K562 (cell line): ENCODE results near the gene ADAM30. TPM values are rescaled to one million over a fixed set of nuclear protein-coding genes. Genes with fewer than 3 reads are reported as not detected.

ENCODE experiments used
- ATF7 ChIP-seq: fragments of 450-650 bp; IDR thresholded peaks from 2 replicates; pipeline ENCODE4 v1.7.1; 2014; ENCODE audit warnings: mild to moderate bottlenecking, moderate library complexity
- BRCA1 ChIP-seq, 2 experiments: fragments of 450-650 bp in 1 of 2; sonication (generic) in 1 of 2; formaldehyde crosslinking in 1 of 2; IDR thresholded peaks; 2 replicates each; pipeline versions ENCODE4 v1.5.0 to v1.6.1; 2017 to 2020; ENCODE audit warnings: mild to moderate bottlenecking in 1 of 2, missing genetic modification reagents in 1 of 2
- E2F3 ChIP-seq: fragments of 250-450 bp; sonication (Bioruptor Pico); IDR thresholded peaks from 2 replicates; pipeline ENCODE4 v1.4.0; 2020; ENCODE audit warnings: mild to moderate bottlenecking
- EHMT2 ChIP-seq: fragments of 450-650 bp; IDR thresholded peaks from 2 replicates; pipeline ENCODE4 v1.6.1; 2018; ENCODE audit warnings: antibody characterized with exemption
- GATAD2A ChIP-seq: fragments of 450-650 bp; IDR thresholded peaks from 2 replicates; pipeline ENCODE4 v1.6.1; 2017
- GTF2E2 ChIP-seq: fragments of 200-800 bp; sonication (Bioruptor generic); IDR thresholded peaks from 2 replicates; pipeline ENCODE4 v1.6.1; 2016; ENCODE audit warnings: missing genetic modification characterization, missing compliant biosample characterization
- HDGF ChIP-seq: fragments of 450-650 bp; IDR thresholded peaks from 2 replicates; pipeline ENCODE4 v1.6.1; 2016
- HNRNPL ChIP-seq: fragments of 200-400 bp; formaldehyde crosslinking; IDR thresholded peaks from 2 replicates; pipeline ENCODE4 v1.6.1; 2017; ENCODE audit warnings: low read depth, mild to moderate bottlenecking, low read length
- HSF4 ChIP-seq: fragments of 250-450 bp; sonication (Bioruptor Pico); IDR thresholded peaks from 2 replicates; pipeline ENCODE4 v2.1.2; 2022; ENCODE audit warnings: mild to moderate bottlenecking, moderate library complexity, borderline replicate concordance
- JUND ChIP-seq, 2 experiments: IDR thresholded peaks; 2 replicates in 1 of 2; 3 replicates in 1 of 2; pipeline ENCODE4 v1.6.1; 2011; ENCODE audit warnings: borderline replicate concordance in 2 of 2, low read depth in 2 of 2, low read length in 2 of 2, improper control_type of control experiment in 1 of 2, missing biosample characterization in 1 of 2, missing genetic modification characterization in 1 of 2, missing genetic modification reagents in 1 of 2
- KDM2B ChIP-seq: fragments of 250-450 bp; sonication (Bioruptor Pico); IDR thresholded peaks from 2 replicates; pipeline ENCODE4 v1.8.0; 2021; ENCODE audit warnings: mild to moderate bottlenecking, moderate library complexity
- KLF6 ChIP-seq: fragments of 250-450 bp; sonication (Bioruptor Pico); IDR thresholded peaks from 2 replicates; pipeline ENCODE4 v1.4.0; 2020; ENCODE audit warnings: mild to moderate bottlenecking, moderate library complexity, borderline replicate concordance
- MEIS2 ChIP-seq: fragments of 450-650 bp; IDR thresholded peaks from 2 replicates; pipeline ENCODE4 v1.6.1; 2014; ENCODE audit warnings: mild to moderate bottlenecking; ENCODE audit not compliant: partially characterized antibody
- NCOA1 ChIP-seq: fragments of 450-650 bp; IDR thresholded peaks from 2 replicates; pipeline ENCODE4 v1.6.1; 2016; ENCODE audit warnings: low read depth
- NFE2L1 ChIP-seq: fragments of 450-650 bp; IDR thresholded peaks from 2 replicates; pipeline ENCODE4 v1.6.1; 2016; ENCODE audit warnings: missing genetic modification characterization, low read depth, mild to moderate bottlenecking, missing compliant biosample characterization, moderate library complexity, borderline replicate concordance
- POLR2A ChIP-seq: fragments of 450-650 bp; conservative IDR thresholded peaks from 2 replicates; pipeline ENCODE4 v1.6.1; 2016
- POLR2G ChIP-seq: fragments of 200-400 bp; formaldehyde crosslinking; IDR thresholded peaks from 2 replicates; pipeline ENCODE4 v1.6.1; 2017; ENCODE audit warnings: low read depth, mild to moderate bottlenecking, antibody characterized with exemption, low read length, moderate library complexity
- POU5F1 ChIP-seq: fragments of 150-350 bp; IDR thresholded peaks from 2 replicates; pipeline ENCODE4 v1.6.1; 2014; ENCODE audit warnings: borderline replicate concordance, low read length, low read depth, mild to moderate bottlenecking; ENCODE audit not compliant: partially characterized antibody
- RFX1 ChIP-seq: fragments of 450-650 bp; IDR thresholded peaks from 2 replicates; pipeline ENCODE4 v1.6.1; 2016; ENCODE audit warnings: mild to moderate bottlenecking, moderate library complexity
- SAFB ChIP-seq: fragments of 200-400 bp; formaldehyde crosslinking; IDR thresholded peaks from 2 replicates; pipeline ENCODE4 v1.6.1; 2017; ENCODE audit warnings: low read depth, low read length, borderline replicate concordance
- SOX6 ChIP-seq: fragments of 450-650 bp; IDR thresholded peaks from 2 replicates; pipeline ENCODE4 v1.6.1; 2014; ENCODE audit warnings: mild to moderate bottlenecking
- SUPT5H ChIP-seq: fragments of 450-650 bp; IDR thresholded peaks from 2 replicates; pipeline ENCODE4 v1.6.1; 2016
- TAF15 ChIP-seq: fragments of 200-400 bp; formaldehyde crosslinking; IDR thresholded peaks from 2 replicates; pipeline ENCODE4 v1.6.1; 2017; ENCODE audit warnings: mild to moderate bottlenecking, low read depth, low read length, moderate library complexity
- TAL1 ChIP-seq: fragments of 450-650 bp; IDR thresholded peaks from 2 replicates; pipeline ENCODE4 v1.6.1; 2016; ENCODE audit warnings: mild to moderate bottlenecking
- TGIF2 ChIP-seq: sonication (generic); formaldehyde crosslinking; IDR thresholded peaks from 2 replicates; pipeline ENCODE4 v1.8.1; 2022; ENCODE audit warnings: mild to moderate bottlenecking, missing genetic modification reagents, moderate library complexity
- ZBTB5 ChIP-seq: fragments of 450-650 bp; IDR thresholded peaks from 2 replicates; pipeline ENCODE4 v1.6.1; 2017; ENCODE audit warnings: antibody characterized with exemption
- ZFP36 ChIP-seq: fragments of 150-350 bp; IDR thresholded peaks from 2 replicates; pipeline ENCODE4 v1.6.1; 2018; ENCODE audit warnings: low read length, low read depth; ENCODE audit not compliant: partially characterized antibody
- ZNF253 ChIP-seq: fragments of 250-450 bp; sonication (Bioruptor Pico); conservative IDR thresholded peaks from 2 replicates; pipeline ENCODE4 v1.6.1; 2021; ENCODE audit warnings: mild to moderate bottlenecking
- ZNF3 ChIP-seq: fragments of 250-450 bp; sonication (Bioruptor Pico); IDR thresholded peaks from 2 replicates; pipeline ENCODE4 v1.5.0; 2021; ENCODE audit warnings: mild to moderate bottlenecking, moderate library complexity
- ZNF384 ChIP-seq: IDR thresholded peaks from 2 replicates; pipeline ENCODE4 v1.6.1; 2012; ENCODE audit warnings: low read depth, low read length, improper control_type of control experiment
- ZNF780A ChIP-seq: fragments of 250-450 bp; sonication (Bioruptor Pico); IDR thresholded peaks from 2 replicates; pipeline ENCODE4 v1.5.0; 2021; ENCODE audit warnings: mild to moderate bottlenecking
- polyA plus RNA-seq, 8 experiments: library from polyadenylated mRNA; depleted of rRNA in 4 of 8; stranded (reverse) in 5 of 8; unstranded in 3 of 8; fragments of >200 nt; fragmentation: Nextera tagmentation in 2 of 8; fragmentation: Illumina TruSeq in 1 of 8; extraction: Ambion mirVana in 2 of 8; extraction: Trizol in 1 of 8; gene quantifications; 2 replicates each; pipeline versions ENCODE4 v1.2.1 to v1.2.3, GENCODE V29; 2011 to 2014; ENCODE audit warnings: inconsistent platforms in 1 of 8, missing spikeins in 1 of 8
- total RNA-seq, 7 experiments: library from RNA; depleted of rRNA in 6 of 7; stranded (reverse); fragments of >200 nt in 6 of 7; fragmentation: Illumina TruSeq in 2 of 7; extraction: Trizol in 2 of 7; gene quantifications; 2 replicates each; pipeline versions ENCODE4 v1.2.1 to v1.2.3, GENCODE V29; 2011 to 2021; ENCODE audit warnings: low replicate concordance in 1 of 7
- TF ChIP-seq, protein P1 (sequence below): sonication (generic); formaldehyde crosslinking; IDR thresholded peaks from 2 replicates; pipeline ENCODE4 v1.8.1; 2022; ENCODE audit warnings: missing genetic modification reagents

The ADAM30 gene
- total and polyA plus RNA-seq, 9 of the 15 experiments (the other 6 are each of a cell fraction or from before 2014, with no cell fraction given): not detected

DNA sequence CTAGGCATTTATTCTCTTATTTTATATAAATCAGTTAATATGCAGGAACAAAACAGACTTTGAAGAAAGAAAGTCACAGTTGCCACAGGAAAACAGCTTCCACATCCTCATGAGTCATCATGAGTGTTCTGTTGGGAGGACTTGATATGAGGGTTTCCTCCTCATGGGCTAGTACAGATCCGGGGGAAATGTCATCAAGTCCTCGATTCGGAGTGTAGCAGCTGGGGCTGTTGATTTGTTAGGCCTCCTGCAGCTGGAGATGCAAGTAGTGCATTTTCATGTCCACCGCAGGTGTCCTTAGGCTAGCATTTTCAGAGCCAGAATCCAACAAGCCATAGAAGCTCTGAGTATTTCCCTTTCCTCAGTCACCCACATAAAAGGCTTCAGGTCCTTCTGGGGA lies 36.7 kb downstream of the ADAM30 start (continued):
- TF ChIP-seq HSF4 (CRISPR knock-in tag) (no peak), SUPT5H (no peak), HDGF (no peak), KLF6 (CRISPR knock-in tag) (no peak), ZNF780A (CRISPR knock-in tag) (no peak), HNRNPL (no peak), RFX1 (no peak), ZFP36 (no peak), POLR2A (no peak), SOX6 (peak; percentile 42; the same call in 1 of the 2 replicates), MEIS2 (peak; percentile 80), POLR2G (no peak), ZNF253 (CRISPR knock-in tag) (no peak), SAFB (no peak), ZNF3 (CRISPR knock-in tag) (no peak), ZBTB5 (no peak), BRCA1 (IDR thresholded peaks at IDR 0.05) (no peak), BRCA1 (CRISPR knock-in tag; IDR thresholded peaks at IDR 0.05) (no peak), TAF15 (no peak), TGIF2 (CRISPR knock-in tag) (no peak), EHMT2 (peak; percentile 73; the same call in 1 of the 2 replicates), JUND (IDR thresholded peaks at IDR 0.05; ENCODE audit: borderline replicate concordance, low read depth, low read length) (peak; percentile 95), JUND (tag; IDR thresholded peaks at IDR 0.05; ENCODE audit: borderline replicate concordance, low read depth, low read length) (peak; percentile 90), E2F3 (CRISPR knock-in tag) (no peak), GTF2E2 (tag) (no peak), KDM2B (CRISPR knock-in tag) (no peak), ATF7 (peak; percentile 22; the same call in 1 of the 2 replicates), ZNF384 (no peak), POU5F1 (no peak), TAL1 (peak; percentile 75), NCOA1 (no peak), NFE2L1 (no peak), GATAD2A (no peak)
- TF ChIP-seq, protein P1, sequence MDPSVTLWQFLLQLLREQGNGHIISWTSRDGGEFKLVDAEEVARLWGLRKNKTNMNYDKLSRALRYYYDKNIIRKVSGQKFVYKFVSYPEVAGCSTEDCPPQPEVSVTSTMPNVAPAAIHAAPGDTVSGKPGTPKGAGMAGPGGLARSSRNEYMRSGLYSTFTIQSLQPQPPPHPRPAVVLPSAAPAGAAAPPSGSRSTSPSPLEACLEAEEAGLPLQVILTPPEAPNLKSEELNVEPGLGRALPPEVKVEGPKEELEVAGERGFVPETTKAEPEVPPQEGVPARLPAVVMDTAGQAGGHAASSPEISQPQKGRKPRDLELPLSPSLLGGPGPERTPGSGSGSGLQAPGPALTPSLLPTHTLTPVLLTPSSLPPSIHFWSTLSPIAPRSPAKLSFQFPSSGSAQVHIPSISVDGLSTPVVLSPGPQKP (CRISPR knock-in tag): no peak
